Measurements from ENCODE around the gene DSE. TPM values are rescaled to one million over a fixed set of nuclear protein-coding genes. Genes with fewer than 3 reads are reported as not detected.

The DSE gene
- total RNA-seq, 2 experiments from 2014 or later: 6.7 to 7.8 TPM

DNA sequence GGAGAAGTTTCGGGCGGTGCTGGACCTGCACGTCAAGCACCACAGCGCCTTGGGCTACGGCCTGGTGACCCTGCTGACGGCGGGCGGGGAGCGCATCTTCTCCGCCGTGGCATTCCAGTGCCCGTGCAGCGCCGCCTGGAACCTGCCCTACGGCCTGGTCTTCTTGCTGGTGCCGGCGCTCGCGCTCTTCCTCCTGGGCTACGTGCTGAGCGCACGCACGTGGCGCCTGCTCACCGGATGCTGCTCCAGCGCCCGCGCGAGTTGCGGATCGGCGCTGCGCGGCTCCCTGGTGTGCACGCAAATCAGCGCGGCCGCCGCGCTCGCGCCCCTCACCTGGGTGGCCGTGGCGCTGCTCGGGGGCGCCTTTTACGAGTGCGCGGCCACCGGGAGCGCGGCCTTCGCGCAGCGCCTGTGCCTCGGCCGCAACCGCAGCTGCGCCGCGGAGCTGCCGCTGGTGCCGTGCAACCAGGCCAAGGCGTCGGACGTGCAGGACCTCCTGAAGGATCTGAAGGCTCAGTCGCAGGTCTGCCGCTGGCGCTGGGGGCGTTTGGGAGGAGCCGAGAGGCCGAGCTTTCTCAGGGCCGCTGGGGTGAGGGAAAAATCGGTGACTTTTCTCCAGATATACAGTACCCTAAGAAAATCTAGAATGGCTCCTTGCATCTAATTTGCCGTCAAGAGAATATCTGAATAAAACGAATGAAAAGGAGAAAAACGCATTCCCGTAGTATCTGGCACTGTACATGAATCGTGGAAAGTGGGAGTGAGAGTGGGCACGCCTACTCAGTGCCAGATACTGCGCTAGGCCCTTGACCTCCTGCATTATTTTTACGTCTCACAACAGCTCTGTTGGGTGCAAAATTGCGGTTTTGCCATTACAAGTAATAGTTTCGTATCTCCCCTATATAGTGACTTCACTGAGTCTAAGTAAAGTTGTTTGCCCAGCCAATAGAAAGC is 91.5 kb downstream of the DSE start:
- POLR2A ChIA-PET: no interaction called here

DNA sequence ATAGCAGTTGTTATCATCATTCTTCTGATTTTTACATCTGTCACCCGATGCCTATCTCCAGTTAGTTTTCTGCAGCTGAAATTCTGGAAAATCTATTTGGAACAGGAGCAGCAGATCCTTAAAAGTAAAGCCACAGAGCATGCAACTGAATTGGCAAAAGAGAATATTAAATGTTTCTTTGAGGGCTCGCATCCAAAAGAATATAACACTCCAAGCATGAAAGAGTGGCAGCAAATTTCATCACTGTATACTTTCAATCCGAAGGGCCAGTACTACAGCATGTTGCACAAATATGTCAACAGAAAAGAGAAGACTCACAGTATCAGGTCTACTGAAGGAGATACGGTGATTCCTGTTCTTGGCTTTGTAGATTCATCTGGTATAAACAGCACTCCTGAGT is 92.6 kb downstream of the DSE start:
- CTCF ChIA-PET: no interaction called here
- POLR2A ChIA-PET: no interaction called here

More for the DNA sequence above, 91.5 kb downstream of the DSE start:
- CTCF ChIA-PET: interaction anchor here (1.0 kb wide), 1 partner anchor 174 kb away, joined by 3 read pairs; no protein-coding TSS in a partner anchor

DNA sequence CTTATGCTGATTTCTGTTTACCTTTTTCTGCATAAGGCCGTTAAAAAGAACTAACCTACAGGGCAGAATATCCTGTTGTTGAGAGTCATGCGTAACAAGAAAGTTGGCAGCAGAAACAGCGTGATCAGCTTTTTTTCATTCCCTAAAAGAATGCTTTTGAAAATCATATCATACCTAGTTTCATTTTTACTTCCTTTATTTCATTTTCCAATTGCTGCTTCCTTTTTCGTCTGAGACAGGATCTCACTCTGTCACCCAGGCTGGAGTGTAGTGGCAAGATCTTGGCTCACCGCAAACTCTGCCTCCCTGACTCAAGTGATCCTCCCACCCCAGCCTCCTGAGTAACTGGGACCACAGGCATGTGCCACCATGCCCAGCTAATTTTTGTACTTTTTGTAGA is 94.5 kb downstream of the DSE start:
- POLR2A ChIA-PET: no interaction called here

DNA sequence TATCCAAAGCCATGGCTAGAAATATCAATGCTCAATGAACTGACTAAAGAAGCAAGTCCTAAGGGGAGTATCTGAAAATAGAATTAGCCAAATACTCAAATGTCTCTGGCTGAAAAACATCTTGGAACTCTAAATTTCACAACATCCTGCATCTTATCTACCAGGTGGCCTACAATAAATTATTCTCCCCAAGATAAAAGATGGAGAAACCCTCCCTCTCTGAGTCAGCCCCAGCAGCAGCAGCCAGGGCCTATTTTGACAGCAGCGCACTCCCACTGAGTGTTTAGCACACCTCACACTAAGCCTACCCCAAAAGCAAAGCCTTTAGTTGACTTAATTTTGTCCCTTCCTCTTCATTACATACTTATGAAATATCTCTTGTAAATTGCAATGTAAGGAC is 96.3 kb downstream of the DSE start:
- ChIA-PET POLR2A (no interaction called here), CTCF (no interaction called here)

More for the DNA sequence above, 94.5 kb downstream of the DSE start:
- CTCF ChIA-PET: no interaction called here

DNA sequence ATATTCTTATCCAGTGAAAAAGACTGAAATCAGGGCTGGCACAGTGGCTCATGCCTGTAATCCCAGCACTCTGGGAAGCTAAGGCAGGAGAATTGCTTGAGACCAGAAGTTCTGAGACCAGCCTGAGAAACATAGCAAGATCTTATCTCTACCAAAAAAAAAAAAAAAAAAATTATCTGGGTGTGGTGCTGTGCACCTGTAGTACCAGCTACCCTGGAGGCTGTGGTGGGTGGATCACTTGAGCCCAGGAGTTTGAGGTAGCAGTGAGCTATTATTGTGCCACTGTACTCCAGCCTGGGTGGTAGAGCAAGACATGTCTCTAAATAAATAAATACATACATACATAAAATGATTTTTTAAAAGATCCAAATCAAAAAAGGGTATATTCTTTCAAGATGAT is 96.8 kb downstream of the DSE start:
- POLR2A ChIA-PET: no interaction called here
- CTCF ChIA-PET: no interaction called here

DNA sequence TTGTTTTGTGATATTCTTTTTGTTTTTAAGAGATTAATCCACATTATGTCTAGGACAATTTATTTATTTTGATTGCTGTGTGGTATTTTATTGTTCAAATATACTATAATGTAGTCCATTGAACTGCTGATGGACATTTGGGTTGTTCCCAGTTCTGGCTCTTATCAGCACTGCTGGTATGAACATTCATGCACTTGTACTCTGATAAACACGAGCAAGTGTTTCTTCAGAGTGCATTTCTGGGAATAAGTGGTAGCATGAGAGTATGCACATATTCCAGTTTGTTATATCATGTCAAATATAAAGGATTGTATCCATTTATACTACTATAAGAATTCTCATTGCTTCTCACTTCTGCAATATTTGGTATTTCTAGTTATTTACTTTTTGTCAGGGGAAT is 97.5 kb downstream of the DSE start:
- POLR2A ChIA-PET: no interaction called here
- CTCF ChIA-PET: no interaction called here

DNA sequence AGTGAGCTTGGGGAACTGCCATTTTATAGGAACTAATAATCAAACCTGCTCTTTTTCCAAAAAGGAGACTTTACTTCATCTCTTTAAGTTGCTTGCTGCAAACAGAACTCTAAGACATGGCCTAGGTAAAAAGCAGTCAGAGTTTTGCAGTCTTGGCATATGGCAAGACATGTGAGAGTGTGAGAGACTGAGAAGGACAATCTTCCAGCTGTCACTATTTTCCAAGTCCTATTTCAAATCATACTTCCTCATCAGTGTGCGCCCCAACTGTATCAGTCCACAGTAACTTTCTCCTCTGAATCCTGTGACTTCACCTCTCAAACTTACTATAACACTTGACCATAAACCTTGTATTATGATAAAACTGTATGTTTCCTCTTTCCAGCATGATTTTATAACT is 100.8 kb downstream of the DSE start:
- ChIA-PET CTCF (no interaction called here), POLR2A (no interaction called here)

DNA sequence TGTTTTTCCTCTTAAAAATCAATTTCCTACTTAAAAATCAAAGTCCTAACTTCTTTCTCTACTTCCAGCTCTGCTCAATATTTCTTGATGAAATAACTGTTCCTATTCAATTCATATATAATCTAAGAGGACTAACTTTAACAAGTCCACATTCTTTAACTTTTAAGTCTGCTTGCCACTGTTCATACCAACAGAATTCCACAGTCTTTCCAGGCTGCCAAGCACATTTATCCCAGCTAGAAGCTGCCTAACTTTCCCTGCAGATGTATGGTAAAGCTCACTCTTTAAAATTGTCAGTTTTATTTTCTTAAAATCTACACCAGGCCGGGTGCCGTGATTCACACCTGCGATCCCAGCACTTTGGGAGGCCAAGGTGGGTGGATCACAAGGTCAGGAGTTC is 102.0 kb downstream of the DSE start:
- CTCF ChIA-PET: no interaction called here
- POLR2A ChIA-PET: no interaction called here

DNA sequence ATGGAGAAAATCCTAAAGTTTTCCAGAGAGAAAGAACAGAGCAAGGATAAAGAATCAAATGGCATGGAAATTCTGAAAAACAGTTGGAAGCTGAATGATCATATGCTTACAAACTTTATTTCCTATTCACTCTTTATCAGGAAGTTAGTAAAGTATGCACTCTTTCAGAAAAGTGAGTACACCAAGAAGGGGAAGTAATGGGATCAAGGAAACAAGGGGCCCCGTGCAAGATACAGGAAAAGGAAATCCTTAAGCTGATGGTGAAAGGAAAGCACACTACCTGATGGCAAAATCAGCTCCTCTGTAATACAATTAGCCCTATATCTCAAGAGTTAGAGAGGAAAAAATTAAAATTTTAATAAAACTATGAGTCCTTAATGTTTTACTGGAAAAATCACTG is 104.4 kb downstream of the DSE start:
- CTCF ChIA-PET: no interaction called here
- POLR2A ChIA-PET: no interaction called here

DNA sequence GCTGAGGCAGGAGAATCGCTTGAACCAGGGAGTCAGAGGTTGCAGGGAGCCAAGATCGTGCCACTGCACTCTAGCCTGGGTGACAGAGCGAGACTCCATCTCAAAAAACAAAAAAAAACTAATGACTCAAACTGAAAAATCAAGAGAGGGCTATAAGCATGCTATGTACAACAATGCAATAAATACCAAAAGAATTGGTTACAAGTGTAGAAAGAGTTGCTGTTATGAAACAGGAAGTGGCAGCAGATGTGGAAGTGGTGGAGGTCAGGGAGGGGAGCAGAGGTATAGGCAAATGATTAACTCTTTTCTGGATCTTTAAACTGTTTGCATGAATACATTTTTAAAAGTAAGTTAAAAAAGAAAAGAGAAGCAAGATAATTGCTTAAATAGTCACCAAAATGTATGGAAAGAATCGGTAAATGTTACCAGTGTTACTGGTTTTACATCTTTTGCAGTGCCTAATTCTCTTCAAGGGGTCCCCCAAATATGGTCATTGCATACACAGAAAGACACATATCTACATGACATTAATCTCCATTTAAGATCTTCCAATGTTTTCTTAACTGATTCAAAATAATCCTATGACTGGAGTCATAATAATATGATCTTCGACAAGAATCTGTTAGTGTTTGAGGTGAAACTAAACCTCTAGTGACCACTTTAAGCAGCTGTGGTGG is 105.4 kb downstream of the DSE start:
- ChIA-PET POLR2A (no interaction called here), CTCF (no interaction called here)

DNA sequence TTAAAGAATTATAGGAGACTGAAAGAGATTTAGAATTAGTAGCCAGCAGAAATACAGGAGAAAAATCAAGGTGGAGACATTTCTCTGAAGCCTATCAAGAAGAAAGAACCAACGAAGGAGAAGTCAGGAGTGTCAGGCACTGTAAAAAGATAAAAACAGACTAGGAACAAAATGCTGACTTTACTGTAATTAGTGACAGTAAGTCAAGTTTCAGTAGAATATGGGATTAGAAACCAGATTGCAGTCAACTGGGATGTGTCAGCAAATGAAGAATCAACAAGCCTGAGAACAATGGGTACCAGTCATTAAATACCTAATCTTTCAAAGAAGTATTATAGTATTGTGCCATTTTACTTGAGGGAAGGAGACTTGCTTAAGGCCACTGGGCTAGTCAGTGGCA is 112.0 kb downstream of the DSE start:
- ChIA-PET CTCF (no interaction called here), POLR2A (no interaction called here)

DNA sequence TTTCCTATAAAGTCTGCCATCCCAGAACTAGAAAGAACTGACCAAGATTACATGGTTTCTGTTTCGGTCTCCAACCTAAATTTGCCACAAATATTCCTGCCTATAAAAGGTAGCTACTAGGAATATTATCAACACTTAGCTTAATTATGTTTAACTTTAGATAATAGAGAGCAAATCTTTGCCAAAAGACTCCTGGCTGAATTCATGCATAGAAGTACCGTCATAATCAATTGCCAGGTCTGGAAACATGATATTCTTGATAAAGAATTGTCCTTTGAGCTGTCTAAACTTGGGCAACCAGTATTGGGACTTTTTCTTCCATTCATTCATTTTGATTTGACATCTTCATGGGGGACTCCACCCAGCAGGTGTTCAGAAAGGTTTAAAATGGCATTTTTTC is 112.9 kb downstream of the DSE start:
- CTCF ChIA-PET: no interaction called here
- POLR2A ChIA-PET: no interaction called here

DNA sequence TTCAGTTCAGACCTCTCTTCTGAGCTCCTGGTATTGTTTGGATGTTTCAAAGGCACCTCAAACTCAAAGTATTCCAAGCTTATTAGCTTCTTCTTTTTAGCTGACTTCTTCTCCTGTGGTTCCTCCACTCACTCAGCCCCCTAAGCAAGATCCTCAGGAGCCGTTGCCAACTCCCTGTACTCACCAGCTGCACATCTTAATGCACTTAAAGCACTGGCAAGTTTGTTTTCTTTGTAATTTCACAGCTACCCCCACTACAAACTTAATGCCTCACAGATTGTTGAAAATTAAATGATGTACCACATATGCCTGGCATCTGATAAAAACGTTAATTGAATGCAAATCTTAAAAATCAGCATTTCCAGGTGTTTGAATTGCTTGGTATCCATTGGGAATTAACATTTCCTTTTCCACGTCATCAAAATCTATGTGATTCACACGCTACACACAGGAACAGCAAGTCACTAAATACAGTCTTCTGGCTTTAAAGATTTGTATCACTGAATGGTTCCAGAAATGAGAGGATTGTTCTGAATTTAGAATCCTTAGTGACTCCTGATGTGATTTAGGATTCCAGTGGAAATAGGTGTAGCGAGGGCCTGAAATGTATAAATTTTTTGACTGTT is 114.9 kb downstream of the DSE start:
- ChIA-PET CTCF (no interaction called here), POLR2A (no interaction called here)

DNA sequence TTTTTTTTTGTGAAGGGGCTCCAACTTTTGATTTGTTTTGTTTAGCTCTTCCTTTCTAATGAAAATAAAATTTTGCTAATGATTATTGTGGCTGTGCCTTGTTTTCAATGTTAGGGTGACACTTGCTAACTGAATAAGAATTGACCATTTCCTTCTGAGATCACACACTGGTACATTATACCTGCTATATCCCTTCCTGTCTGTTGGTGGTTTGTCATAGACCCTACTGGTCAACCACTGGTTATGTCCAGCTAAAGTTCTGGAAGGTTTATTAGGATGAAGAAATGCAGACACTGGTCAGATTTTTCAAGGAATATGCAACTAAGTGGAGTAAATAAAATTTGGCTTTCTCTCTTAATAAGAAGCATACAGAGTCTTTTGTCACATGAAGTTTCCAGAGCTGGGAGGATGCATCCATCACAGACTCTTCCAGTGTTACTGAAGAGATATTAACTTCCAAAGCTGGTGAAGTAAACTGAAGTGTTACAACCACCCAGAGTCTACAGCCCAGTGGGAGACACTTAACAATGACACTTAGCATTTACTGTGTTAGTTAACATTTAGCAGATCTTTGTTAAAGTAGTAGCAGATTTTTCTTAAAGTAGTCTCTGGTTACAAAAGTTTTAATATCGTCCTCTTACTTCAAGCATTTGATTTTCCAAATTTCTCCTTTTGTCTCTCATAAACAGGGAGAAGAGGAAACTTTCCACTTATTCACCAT is 121.0 kb downstream of the DSE start:
- CTCF ChIA-PET: no interaction called here
- POLR2A ChIA-PET: no interaction called here

DNA sequence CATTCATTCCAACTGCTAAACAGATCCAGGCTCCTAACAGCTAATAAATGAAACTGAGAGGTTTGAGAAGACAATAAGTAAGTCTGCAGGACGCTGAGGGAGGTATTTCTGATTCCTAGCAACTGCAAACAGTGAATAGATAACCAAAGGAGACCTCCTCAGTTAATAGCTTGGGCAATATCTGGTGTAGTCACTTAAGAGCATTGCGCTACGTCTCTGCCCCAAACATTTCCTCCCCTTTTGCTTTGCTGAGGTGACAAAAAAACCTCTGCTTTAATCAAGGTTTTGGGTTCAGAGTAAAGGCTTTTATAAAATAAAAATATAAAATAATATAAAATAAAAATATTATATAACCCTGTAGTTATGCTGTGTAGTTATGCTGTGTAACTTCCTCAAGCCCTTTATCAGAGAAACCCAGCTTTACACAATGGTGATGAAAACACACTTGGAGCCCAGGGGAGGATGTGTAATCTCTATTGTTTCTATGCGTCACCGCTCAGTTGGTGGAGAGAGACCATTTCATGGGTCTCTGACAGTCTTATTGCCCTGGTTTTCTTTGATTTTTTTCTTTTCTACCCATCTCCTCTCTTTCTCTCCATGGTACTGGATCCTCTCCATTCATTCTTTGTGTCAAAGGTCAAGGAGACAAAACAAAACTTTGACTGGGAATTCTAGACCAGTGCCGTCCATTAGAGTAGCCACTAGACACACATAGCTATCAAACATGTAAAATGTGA is 121.8 kb downstream of the DSE start:
- CTCF ChIA-PET: no interaction called here
- POLR2A ChIA-PET: no interaction called here

Other genes starting within 250 kb of the DSE start
- gene COL10A1, start 244.8 kb upstream of the DSE start, total RNA-seq: not detected
- gene TSPYL4, start 116.9 kb upstream of the DSE start, total RNA-seq: 10 to 100 TPM; 17.2 to 18.2 TPM
- gene TSPYL1, start 91.0 kb upstream of the DSE start, total RNA-seq: 10 to 100 TPM; 47.7 to 48.5 TPM
- 1 to 10 TPM; 5.0 to 5.3 TPM for gene CALHM6, start 90.4 kb downstream of the DSE start, total RNA-seq
- gene CALHM5, start 140.7 kb downstream of the DSE start, total RNA-seq: not detected
- gene TRAPPC3L, start 174.7 kb downstream of the DSE start, total RNA-seq: not detected
- gene CALHM4, start 182.8 kb downstream of the DSE start, total RNA-seq: not detected
- 10 to 100 TPM; 51.0 to 52.4 TPM for gene RWDD1, start 200.6 kb downstream of the DSE start, total RNA-seq
- gene RSPH4A, start 245.5 kb downstream of the DSE start, total RNA-seq: under 1 TPM in 1 of 2 experiments, not detected in 1; 0.08 TPM